ENCODE measurements around the gene MPP2. TPM values are rescaled to one million over a fixed set of nuclear protein-coding genes. Genes with fewer than 3 reads are reported as not detected.
"Not testable (repeated sequence)": the region's sequence is repeated elsewhere in the genome, so short reads cannot be mapped to it uniquely, and the experiment has no call there.

Gene MPP2
- total RNA-seq, 1 donor from 2014 or later: 0.10 TPM

DNA sequence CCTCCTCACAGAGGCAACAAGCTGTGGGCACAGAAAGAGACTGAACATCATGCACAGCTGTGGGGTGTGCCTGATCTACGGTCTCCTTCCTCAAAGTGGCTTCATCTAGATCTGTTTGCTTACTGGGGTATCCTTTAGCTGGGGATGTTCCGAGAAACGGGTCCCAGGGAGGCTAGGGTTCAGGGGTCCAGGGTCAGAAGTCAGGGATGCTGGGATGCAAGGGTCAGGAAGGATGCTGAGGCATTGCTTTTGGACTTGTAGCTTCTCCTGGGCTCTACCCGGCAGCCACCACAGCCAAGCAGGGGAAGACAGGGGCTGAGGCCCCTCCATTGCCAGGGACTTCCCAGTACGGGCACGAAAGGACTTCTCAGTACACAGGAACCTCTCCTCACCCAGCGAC is 53.8 kb downstream of the MPP2 start:
- ATAC-seq: no peak

DNA sequence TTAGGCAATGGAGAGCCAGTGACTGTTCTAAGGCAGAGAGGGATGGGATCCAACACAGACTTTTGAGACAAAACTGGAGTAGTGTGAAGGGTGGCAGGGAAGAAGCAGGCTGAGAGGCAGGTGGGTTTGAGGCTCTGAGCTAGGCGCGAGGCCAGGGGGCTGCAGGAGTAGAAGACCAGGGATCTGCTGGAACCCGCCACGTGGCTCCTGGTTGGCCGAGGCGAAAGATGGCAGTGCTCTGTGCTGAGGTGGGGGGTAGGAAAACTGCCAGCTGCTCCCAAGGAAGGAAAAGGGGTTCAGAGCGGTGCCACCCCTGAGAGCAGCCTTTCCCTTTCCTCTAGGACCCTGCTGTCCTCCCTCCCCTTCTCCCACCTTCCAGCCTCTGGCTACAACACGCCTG is 54.8 kb downstream of the MPP2 start:
- ATAC-seq (no peak), DNase-seq (ENCODE audit: low spot score) (no peak)

More for the DNA sequence above, 53.8 kb downstream of the MPP2 start:
- no peak for DNase-seq (ENCODE audit: low spot score)

DNA sequence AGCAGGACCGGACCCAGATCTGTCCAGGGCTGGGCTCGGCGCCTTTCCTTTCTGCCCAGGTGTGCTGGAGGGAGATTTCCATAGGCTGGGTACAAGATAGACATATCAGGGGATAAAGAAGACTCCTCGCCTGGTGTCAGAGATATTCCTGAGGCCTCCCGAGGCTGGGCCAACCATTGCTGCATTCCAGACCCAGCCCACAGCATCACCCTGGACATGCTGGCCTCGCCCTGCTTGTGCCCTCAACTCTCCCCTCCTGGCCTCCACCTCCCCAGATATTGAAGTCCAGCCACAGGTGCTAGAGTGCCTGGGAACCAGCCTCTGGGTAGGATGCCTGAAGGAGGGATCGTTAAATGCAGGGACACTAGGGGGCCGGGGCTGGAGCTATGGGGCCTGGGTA is 58.2 kb downstream of the MPP2 start:
- no peak for DNase-seq (ENCODE audit: low spot score)
- no peak for ATAC-seq

DNA sequence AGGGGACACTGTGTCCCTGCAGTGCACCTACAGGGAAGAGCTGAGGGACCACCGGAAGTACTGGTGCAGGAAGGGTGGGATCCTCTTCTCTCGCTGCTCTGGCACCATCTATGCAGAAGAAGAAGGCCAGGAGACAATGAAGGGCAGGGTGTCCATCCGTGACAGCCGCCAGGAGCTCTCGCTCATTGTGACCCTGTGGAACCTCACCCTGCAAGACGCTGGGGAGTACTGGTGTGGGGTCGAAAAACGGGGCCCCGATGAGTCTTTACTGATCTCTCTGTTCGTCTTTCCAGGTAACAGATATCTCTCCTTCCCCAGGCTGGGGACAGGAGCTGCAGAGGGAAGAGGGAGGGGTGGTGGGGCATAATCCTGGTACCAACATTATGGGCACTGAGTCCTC is 58.7 kb downstream of the MPP2 start:
- no peak for ATAC-seq

DNA sequence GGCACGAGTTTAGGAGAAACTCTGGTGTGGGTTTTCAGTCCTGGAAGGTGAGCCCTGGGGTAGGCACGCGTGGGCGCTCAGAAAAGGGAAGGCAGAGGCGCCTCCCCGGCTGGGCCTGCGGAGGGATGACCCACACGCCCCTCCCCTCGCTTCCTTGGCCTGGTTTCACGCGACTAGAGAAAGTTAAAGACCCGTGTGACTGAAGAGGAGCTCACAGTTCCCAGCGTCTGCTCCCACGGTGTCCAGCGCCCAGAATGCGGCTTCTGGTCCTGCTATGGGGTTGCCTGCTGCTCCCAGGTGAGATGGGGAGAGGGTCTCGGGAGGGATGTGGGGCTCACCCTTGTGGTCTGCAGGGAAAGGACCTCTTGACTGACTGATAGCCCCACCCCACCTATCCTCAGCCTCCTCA is 60.4 kb downstream of the MPP2 start, which contains the start of gene CD300LG:
CD300LG (plus strand) TSS at position 214 of the 409 bp plus-strand sequence; CDS start at position 255, 41 bp downstream.
- ATAC-seq (peak; percentile 14), DNase-seq (ENCODE audit: low spot score) (no peak)

More for the DNA sequence above, 58.7 kb downstream of the MPP2 start:
- no peak for DNase-seq (ENCODE audit: low spot score)

DNA sequence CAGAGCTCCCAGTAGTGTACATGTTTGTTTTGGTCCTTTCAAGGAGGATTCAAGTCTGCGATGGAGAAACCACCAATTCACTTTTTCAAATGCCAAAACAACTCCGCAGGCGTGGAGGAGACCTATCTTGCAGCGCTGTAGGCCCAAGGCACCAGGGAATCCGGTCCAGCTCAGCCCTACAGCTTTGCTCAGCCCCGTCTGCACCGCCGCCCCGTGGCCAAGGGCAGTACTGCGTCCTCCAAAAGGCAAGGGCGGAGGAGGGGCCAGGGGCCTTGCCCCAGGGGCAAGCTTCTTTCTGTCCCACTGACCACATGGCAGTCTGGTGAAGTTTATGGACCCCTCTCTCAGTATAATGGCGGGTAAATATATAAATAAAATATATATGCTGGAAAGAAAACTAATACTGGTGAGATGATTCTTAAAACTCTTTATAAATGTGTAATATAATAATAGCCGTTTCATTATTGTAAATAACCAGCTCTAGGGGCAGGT is 61.1 kb downstream of the MPP2 start:
- ATAC-seq (peak; percentile 100), DNase-seq (ENCODE audit: low spot score) (peak; percentile 85)

DNA sequence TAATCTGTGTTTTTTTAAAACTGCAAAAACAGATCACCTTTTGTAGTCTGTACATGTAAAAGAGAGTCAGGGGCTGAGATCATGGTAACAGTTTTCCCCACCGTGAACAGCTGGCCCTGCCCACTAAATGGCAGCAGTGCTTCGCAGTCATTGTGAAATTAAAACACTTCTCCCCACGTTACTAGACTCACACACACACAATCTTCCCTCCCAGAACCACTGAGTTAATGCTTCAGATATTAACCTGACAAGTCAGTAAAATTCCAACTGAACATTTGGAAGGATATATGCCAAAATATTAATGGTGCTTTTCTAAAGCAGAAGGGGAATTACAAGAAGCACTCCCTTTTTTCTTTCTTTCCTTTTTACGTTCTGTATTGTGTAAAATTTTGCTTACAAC is 61.6 kb downstream of the MPP2 start:
- no peak for DNase-seq (ENCODE audit: low spot score)
- ATAC-seq: peak; percentile 52

DNA sequence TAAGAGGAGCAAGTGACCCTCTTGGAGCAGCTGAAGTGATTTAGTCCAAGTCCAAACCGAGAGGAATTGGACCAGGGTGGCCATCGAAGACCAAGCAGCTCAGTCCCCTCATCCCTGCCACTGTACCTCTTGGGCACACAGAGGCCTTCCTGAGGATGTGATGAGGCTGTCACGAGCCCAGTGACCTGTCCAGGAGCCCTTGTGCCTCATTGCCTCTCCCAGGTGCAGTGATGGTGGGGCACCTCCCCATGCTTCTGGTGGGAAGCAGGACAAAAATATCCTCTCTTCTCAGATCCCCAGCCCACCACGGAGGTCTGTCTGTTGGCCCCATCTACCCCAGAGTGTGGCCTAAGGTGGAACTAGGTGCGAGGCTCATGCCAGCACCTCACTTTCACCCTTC is 63.1 kb downstream of the MPP2 start:
- ATAC-seq (no peak), DNase-seq (ENCODE audit: low spot score) (no peak)

DNA sequence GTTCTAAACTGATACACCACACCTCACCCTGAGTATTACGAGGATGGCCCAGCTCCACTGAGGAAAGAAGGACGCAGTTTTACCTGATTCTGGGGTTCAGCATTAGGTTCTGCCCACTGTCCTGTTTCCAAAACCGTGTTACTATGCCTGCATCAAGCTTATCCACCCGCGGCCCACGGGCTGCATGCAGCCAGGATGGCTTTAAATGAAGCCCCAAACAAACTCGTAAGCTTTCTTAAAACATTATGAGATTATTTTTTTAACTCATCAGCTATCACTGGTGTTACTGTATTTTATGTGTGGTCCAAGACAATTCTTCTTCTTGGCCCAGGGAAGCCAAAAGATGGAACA is 64.4 kb downstream of the MPP2 start:
- ATAC-seq (no peak), DNase-seq (ENCODE audit: low spot score) (no peak)

DNA sequence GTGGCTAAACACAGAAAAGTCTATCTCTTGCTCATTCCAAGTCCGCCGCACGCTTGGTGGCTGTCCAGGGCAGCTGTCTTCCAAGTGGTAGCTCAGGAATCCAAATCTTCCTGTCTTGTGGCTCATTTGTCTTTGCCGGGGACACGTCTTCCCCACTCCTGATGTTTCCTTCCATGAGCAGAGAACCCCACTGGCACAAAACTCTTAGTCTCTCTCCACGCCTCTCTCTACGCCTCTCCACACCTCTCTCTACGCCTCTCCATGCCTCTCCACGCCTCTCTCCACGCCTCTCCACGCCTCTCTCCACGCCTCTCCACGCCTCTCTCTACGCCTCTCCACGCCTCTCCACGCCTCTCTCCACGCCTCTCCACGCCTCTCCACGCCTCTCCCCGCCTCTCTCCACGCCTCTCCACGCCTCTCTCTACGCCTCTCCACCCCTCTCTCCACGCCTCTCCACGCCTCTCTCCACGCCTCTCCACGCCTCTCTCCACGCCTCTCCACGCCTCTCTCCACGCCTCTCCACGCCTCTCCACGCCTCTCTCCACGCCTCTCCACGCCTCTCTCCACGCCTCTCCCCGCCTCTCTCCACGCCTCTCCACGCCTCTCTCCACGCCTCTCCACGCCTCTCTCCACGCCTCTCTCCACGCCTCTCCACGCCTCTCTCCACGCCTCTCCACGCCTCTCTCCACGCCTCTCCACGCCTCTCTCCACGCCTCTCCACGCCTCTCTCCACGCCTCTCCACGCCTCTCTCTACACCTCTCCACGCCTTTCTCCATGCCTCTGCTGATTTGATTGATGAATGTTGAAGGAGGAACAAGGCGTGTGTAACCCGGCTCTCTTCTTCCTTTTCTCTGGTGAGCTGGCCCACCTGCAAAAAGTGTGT is 65.0 kb downstream of the MPP2 start:
- ATAC-seq; DNase-seq (ENCODE audit: low spot score): not testable (repeated sequence)

DNA sequence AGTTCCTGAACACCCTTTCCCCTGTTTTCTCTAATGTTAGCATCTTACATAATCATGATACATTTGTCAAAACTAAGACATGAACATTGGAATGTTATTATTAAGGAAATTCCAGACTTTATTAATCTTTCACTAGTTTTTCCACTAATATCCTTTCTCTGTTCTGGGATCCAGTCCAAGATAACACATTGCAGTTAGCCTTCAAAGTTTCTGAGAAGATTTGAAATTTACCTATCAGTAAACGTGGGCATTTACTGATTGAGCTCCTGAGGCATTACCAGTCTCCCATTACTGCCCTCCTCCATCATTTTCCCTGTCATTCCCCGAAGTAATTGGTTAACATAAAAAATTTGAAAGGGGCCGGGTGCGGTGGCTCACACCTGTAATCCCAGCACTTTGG is 66.1 kb downstream of the MPP2 start:
- DNase-seq (ENCODE audit: low spot score): no peak
- no peak for ATAC-seq

DNA sequence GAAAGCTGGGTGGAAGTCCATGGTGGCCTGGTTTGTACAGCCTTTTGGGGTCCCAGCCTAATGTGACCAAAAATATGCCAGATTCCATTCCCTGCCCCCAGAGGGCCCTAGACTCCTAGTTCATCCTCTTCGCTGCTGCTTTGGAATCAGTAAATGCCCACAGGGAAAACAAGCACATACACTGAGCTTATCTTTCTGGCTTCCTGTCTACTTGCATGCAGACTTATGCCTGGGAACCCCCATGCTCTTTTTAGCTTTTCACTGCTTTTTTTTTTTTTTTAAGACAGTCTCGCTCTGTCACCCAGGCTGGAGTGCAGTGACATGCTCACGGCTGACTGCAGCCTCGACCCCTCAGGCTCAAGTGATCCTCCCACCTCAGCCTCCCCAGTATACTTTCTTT is 66.5 kb downstream of the MPP2 start:
- DNase-seq (ENCODE audit: low spot score): no peak
- ATAC-seq: no peak

DNA sequence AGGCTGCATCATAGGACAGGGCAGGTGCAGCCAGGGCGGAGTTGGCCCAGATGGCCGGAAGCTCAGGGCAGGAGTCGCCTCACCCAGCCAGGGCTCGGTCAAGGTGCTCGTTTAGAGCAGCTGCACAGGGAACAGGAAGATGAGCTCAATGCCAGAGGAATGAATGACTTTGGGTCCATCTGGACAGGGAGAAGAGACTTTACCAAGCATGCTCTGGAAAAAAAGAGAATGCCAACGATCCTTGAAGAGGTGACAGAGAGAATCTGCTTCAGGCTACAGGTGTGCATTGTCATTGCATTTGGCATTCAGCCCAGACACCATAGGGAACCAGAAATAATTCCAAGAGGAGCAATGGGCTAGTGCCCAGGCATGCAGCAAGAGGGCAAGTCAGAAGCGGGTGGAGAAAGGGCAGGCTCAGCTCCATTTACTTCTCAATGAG is 67.6 kb downstream of the MPP2 start:
- DNase-seq (ENCODE audit: low spot score): peak; percentile 79
- ATAC-seq: peak; percentile 98

DNA sequence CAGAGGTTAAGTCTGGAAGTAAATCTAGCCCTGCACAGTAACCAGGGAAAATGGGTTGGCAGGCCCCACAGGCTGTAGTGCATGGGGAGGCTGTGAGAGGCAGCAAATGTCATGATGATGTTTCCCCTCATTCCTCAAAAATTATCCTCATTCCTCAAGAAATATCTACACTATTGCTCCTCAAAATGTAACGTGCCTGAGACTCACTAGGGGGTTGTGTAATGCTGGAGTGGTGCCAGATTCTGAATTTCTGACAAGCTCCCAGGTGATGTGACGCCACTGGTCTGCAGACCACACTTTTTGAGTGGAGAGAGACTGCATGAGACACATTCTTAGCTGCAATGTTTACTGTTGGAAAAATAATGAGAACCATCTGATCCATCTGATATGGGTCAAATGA is 73.2 kb downstream of the MPP2 start:
- DNase-seq (ENCODE audit: low spot score): no peak
- no peak for ATAC-seq

DNA sequence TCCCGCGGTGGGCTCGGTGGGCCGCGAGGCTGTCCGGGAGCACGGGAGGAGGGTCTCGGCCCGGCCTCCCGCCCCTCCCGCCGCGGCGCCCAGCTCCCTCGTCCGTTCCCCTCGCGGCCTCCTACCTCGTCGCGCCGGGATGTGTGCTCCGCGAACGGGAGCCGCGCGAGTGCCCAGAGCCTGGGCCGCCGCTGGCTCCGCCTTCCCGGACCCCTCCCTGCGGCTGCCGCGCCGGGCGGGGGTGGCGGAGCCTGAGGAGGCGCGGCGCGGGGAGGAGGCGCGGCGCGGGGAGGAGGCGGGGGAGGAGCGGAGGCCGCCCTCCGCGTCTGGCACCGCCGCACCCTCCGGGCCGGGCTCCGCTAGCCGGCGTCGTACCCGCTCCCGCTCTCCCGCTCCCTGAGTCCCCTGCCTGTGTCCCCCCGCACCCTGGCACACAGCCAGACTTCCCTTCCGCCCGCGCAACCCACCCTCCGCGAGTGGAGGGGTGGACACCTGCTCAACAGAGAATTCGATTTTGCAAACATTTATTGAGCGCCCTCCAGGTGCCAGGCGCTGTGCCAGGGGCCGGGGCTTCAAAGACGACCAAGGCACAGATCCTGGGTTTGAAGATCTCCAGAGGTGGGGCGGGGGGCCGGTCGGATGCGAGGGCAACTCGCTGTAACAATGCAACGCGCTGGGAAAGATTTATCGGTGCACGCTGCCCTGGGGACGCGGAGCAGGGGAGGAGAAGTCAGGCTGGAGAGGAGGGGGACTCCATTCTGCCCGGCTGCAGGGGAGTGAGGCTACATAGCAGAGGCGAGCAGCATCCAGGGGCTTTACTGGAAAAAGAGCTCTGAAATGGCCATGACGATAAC is 74.1 kb downstream of the MPP2 start, which contains the start of gene MPP3:
MPP3 (minus strand) TSS at position 171 of the 854 bp plus-strand sequence. CDS start 1,240 bp downstream, outside the sequence.
- DNase-seq (ENCODE audit: low spot score): peak; percentile 63

DNA sequence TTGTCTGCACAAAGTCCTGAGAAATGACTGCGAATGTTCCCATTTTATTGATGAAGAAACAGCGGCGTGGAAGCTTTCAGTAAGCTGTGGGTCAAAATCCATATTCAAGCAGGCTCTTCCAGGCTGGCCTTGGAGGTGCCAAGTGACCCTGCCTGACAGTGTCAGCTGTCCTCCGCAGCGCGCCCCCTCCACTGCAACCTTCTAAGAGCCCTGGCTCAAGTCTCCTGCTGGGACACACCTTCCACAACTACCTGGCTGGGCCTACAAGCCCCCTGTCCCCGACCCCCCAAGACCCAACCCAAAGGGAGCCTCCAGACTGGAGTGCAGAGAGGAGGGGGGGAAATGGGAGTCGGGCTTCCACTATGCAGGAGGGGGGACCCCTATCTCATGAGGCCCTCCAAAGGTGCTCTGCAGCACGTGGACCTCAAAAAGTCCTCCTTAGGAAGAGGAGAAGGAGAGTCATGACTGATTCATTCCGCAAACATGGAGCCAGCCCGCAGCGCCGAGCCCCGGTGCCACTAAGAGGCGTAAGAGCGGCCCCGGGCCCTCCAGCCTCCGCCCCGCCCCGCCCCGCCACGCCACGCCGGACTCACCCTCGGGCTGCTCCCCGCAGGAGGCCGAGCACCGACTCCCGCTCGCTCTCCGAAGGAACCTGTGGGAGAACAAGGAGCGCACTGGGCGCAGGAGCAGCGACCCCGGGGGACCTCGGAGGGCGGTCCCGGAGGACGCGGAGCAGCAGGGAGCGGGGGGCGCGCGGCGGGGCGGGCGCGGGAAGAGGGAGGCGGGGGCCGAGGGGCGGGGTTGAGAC is 75.0 kb downstream of the MPP2 start:
- DNase-seq (ENCODE audit: low spot score): no peak
- ATAC-seq: peak; percentile 70

More for the DNA sequence above, 74.1 kb downstream of the MPP2 start, which contains the start of gene MPP3:
- peak; percentile 96 for ATAC-seq

DNA sequence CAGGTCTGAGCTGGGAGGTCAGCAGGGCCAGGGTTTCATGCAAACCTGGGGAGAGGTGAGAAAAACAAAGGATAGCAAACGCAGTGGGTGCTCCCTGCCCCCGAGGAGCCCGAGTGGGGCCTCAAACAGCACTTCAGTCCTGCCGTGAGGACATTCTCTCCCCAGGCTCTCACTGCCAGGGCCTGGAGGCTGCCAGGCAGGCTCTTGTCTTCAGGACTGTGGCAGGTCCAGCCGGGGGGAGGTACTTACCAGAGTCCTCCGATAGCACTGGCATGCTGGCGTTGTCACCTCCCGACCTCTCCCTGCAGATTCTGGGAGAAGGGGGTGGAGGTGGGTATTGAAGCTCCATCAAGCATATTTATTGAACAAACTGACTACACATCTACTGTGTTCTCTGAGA is 75.7 kb downstream of the MPP2 start:
- DNase-seq (ENCODE audit: low spot score) (no peak), ATAC-seq (no peak)

DNA sequence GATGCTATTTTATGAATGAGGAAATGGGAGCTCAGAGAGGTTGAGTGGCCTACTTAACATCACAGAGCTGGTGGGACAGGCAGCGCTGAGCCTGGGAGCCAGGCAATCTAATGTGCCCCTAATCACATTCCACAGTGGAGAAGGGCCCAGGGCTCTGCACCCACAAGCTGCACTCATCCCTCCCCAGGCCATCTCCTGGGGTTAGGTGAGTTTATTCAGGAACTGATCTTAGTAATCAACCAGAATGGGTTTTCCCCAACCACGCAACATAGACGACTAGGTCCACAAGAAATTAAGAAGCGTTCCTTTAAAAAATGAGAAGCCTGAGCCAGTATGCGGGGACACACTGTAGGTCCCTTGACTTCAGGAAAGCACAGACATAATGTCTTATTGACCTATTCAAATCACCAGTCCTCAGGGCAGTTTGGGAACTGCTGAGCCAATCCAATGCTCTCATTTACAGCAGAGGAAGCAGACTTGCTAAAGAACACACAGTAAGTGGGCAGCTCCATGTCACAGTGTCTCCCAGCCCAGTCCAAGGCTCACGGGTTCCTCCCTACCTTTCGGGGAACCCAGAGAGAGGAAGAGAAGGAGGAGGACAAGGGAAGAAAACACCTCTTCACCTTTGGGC is 76.7 kb downstream of the MPP2 start:
- no peak for ATAC-seq

DNA sequence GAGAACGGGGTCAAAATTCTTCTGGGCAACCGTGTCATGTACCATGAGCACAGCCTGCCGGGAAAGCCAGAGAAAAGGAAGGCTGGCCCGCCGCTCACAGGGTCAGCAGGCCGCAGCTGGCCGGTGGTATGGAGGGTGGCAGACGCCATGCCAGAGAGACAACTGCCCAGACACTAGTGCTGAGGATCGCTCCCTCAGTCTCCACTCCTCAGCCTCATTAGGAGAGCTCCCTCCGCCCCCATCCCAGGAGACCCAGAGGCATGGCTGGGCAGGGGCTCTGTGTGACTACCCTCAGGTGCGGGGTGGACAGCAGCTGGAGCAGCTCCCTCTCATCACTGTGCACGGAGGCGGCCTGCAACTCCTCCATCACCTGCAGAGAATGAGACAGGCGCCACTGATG is 77.6 kb downstream of the MPP2 start:
- no peak for DNase-seq (ENCODE audit: low spot score)

More for the DNA sequence above, 76.7 kb downstream of the MPP2 start:
- DNase-seq (ENCODE audit: low spot score): no peak

DNA sequence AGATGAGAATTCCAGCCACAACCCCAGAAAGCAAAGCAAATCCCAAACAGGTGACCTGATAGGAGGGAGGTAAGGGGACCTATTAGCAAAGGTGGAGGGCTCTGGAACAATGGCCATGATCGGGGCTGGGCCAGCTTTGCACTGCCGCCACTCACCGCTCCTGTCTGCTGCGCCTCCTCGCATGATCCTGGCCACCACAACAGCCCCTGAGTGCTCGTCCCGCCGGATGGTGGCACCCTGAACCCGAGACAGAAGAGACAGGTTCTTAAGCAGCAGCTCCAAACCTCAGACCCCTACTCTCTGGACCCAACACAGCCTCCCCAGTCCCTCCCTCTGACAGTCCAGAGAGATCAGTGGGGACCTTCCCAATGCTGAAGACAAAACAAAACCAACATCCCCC is 79.7 kb downstream of the MPP2 start:
- ATAC-seq (no peak), DNase-seq (ENCODE audit: low spot score) (no peak)

More for the DNA sequence above, 77.6 kb downstream of the MPP2 start:
- ATAC-seq: no peak

Measured in left lobe of liver (tissue), 2 donors.